Stimulated activated CD8-positive, alpha-beta memory T cell treated with anti-CD3 and anti-CD28 coated beads, Interleukin-15, amount 100 ng/mL, for 1 hour (primary cell): ENCODE measurements around the gene MAB21L3.
A peak's percentile ranks its signal among the peaks of the same experiment; 100 is the strongest.
"Not testable (repeated sequence)": the region's sequence is repeated elsewhere in the genome, so short reads cannot be mapped to it uniquely, and the experiment has no call there.

ENCODE experiments used
- DNase-seq: peaks from one replicate; pipeline ENCODE4 v3.0.0-alpha.2; 2020; ENCODE audit warnings: low read depth

Gene MAB21L3

DNA sequence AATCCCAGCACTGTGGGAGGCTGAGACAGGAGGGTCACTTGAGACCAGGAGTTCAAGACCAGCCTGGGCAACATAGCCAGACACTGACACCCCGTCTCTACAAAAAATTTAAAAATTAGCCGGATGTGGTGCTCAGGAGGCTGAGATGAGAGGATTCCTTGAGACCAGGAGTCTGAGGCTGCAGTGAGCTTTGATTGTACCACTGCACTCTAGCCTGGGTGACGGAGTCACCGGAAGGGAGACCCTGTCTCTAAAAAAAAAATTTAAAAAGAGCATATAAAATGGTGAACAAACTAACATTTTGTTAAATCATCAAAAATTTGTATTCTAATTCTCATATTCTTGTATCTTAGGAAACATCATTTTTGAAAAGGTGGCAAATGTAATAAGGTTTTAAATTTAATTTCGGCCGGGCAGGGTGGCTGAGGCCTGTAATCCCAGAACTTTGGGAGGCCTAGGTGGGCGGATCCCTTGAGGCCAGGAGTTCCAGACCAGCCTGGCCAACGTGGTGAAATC is 27.1 kb downstream of the MAB21L3 start:
- no peak for DNase-seq

DNA sequence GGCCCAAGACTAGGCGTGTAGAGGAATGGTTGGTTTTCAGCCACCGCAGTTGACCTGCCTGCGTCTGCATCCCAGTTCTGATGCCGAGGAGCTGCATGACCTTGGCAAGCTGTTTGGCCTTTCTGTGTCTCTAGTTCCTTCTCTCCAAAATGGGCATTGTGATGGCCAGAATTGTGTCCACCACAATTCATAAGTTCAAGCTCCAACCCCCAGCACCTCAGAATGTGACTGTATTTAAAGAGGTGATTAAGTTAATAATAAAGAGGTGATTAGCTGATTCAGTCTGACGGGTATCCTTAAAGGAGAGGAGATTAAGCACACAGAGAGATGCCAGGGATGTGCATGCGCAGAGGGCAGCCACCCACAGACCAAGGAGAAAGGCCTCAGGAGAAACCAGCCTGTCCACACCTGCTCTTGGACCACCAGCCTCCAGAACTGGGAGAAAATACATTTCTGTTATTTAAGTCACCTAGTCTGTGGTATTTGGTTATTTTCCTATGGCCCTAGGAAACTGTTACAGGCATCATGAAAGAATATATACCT is 28.5 kb downstream of the MAB21L3 start:
- DNase-seq = no peak

DNA sequence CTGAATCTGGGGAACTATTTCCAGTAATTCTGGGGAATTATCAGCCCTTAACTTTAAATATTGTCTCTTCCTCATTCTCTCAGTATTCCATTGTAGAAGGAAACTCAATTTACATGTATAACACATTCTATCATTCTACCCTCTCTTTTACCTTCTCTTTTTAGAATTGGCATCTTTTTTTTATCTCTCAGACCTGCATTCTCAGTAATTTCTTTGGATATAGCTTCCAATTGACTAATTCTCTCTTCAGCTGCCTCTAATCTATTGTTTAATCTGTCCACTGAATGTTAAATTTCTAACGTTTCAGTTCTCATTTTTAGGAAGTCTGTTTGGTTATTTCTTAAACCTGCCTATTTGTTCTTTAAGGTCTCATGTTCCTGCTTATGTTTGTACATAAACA is 33.0 kb downstream of the MAB21L3 start:
- DNase-seq = no peak

DNA sequence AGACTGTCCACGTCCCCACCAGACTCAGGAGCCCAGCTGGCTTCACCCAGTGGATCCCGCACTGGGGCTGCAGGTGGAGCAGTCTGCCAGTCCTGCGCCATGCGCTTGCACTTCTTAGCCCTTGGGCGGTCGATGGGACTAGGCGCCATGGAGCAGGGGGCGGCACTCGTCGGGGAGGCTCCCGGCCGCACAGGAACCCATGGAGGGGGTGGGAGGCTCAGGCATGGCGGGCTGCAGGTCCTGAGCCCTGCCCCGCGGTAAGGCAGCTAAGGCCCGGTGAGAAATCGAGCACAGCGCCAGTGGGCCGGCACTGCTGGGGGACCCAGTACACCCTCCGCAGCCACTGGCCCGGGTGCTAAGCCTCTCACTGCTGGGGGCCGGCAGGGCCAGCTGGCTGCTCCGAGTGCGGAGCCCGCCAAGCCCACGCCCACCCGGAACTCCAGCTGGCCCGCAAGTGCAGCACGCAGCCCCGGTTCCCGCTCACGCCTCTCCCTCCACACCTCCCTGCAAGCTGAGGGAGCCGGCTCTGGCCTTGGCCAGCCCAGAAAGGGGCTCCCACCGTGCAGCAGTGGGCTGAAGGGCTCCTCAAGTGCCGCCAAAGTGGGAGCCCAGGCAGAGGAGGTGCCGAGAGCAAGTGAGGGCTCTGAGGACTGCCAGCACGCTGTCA is 35.4 kb downstream of the MAB21L3 start:
- not testable (repeated sequence) for DNase-seq

- DNase-seq = no peak
Observed at GRCh38 chr1:116147114-116147510, 35.9 kb downstream of the MAB21L3 start.

GRCh38 chr1:116147972-116148371 is 36.8 kb downstream of the MAB21L3 start:
- DNase-seq = no peak

DNA sequence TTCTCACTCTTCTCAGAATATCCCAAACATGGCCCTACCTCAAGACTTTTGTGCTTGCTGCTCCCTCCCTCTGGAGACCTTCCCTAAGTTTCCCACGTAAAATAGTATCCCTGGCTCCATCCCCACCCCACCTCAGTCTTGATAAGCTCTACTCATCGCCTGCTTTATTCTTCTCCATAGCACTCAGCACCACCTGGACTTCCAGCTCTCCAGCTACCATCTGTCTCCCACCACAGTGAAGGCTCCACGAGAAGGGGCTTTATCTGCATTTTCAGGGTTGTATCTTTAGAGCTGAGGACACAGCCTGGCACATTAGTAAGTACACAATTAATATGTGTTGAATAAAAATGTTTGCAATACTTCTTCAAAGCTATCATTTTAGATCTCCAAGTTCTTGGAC is 37.8 kb downstream of the MAB21L3 start:
- no peak for DNase-seq

DNA sequence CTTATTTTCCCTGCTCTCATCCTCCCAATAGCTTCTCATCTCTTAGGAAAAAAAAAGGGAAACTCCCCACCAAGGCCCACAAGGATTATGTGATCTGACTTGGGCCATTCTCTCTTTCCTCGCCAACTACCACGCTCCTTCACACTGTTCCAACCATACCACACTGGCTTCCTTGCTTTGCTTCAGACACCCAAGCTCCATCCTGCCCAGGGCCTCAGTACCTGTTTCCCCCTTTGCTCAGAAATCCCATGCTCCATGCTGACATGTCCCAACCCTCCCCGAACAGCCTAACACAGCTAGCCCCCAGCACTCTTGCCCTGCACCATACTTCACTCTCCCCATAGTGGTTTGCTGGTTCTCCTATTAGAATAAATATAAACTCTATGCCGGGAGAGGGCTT is 39.2 kb downstream of the MAB21L3 start:
- DNase-seq = no peak

GRCh38 chr1:116151739-116152576 is 40.8 kb downstream of the MAB21L3 start:
- DNase-seq = peak; percentile 46

DNA sequence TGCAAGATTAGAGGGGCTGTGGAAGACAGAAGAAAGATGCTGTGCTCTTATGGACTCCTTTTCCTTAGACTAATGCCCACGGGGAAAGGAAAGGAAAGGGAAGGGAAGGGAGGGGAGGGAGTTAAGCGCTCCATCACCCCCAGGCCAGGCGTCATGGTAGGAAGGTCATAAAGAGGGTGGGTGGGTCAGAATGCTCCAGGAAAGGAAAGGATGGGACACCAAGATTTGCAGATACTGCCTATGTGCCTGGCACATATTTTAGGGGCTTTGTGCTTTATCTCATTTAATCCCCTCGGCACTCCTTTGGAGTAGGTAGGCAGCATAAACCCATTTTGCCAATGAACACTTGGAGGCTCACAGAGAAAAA is 41.4 kb downstream of the MAB21L3 start:
- no peak for DNase-seq

- no peak for DNase-seq
Observed at GRCh38 chr1:116152950-116153691, 41.9 kb downstream of the MAB21L3 start.

DNA sequence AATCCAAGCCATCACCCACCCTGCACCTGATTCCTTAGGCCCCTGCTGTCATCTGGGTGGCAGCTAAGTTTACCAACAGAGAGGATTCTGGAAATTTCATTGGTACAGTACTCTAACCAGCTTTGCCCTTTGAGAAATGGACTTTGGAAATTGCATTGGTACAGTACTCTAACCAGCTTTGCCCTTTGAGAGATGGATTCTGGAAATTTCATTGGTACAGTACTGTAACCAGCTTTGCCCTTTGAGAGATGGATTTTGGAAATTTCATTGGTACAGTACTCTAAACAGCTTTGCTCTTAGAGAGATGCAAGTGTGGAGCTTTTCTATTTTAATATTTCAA is 42.5 kb downstream of the MAB21L3 start:
- no peak for DNase-seq

- no peak for DNase-seq
Observed at GRCh38 chr1:116154536-116154935, 43.3 kb downstream of the MAB21L3 start.

DNA sequence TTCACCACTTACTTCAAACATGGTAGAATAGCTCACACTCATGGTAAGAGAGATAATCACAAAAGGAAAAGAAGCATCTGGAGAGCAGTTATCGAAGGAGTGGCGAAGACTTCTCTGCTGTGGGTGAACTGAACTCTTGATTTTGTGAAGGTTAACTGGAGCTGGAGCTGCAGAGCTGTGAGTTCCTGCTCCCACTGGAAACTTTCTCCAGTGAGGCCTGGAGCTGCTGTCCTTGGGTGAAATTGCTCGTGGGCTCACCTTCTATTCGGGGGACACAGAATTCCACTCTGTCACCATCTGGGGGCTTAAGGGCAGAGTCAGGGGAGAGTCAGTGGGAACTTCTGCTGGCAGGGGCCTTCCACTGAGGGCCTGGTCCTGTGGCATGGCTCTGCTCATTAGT is 45.9 kb downstream of the MAB21L3 start:
- DNase-seq = no peak

- DNase-seq = no peak
Observed at GRCh38 chr1:116159177-116159576, 48.0 kb downstream of the MAB21L3 start.

DNA sequence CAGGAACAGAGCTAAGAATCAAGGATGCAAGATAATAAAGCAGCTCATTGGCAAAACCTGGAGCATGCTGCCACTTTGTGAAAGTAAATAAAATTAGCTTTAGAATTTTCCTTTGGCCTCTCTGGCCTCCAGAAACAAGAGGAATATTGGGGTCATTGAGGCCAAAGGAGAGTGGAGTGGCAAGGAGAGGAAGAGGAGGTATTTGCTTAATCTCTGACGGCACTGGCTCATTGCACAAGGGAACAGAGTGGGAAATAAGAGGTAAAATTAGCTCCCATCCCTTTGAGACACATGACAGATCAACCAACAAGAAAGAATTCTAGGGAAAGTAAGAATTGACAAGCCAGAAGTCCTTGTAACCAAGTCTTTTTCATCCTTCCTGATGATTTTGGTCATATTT is 48.4 kb downstream of the MAB21L3 start:
- no peak for DNase-seq

GRCh38 chr1:116161390-116161789 is 50.2 kb downstream of the MAB21L3 start:
- DNase-seq = no peak

DNA sequence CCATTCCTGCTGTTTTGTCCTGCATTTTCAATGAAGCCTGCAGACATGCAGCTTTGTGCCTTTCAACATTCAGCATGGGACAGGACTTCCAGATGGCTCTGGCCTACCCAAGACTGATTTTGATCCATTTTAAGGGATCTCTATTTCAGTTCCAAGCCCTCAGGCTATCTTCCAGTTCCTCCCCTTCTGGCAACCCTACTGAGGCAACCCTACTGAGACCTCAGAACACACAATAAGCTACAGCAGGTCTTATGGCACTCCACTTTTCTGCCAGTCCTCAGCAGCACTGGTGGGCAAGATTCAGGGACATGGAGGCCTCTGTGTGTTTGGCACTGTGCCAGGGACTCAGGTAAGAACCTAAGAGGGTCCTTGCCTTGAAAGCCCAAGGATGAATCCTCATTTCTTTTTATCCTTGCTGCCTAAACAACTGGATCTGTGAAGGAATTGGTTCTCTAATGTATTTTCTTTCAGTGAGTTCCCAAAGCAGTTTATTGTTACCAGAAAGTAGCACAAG is 50.7 kb downstream of the MAB21L3 start:
- no peak for DNase-seq

DNA sequence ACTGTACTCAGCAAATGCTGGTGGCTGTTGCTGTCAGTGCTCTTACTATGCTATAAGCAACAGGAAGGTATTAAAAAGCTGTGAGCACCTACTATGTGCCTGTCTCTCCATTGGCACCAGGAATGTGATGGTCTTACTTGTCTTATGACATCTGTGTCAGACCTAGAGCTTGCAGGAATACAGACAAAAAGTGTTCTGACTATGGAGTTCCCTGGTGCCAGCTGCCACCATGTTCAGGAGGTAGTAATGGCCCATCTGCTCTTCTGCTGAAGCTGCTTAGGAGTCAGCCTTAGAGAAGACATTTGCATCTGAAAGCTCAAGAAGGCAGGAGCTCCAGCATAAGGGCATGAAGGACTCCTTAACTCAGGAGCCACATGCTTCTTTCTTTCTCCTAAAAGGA is 52.3 kb downstream of the MAB21L3 start:
- no peak for DNase-seq

- no peak for DNase-seq
Observed at GRCh38 chr1:116164150-116164549, 53.0 kb downstream of the MAB21L3 start.

DNA sequence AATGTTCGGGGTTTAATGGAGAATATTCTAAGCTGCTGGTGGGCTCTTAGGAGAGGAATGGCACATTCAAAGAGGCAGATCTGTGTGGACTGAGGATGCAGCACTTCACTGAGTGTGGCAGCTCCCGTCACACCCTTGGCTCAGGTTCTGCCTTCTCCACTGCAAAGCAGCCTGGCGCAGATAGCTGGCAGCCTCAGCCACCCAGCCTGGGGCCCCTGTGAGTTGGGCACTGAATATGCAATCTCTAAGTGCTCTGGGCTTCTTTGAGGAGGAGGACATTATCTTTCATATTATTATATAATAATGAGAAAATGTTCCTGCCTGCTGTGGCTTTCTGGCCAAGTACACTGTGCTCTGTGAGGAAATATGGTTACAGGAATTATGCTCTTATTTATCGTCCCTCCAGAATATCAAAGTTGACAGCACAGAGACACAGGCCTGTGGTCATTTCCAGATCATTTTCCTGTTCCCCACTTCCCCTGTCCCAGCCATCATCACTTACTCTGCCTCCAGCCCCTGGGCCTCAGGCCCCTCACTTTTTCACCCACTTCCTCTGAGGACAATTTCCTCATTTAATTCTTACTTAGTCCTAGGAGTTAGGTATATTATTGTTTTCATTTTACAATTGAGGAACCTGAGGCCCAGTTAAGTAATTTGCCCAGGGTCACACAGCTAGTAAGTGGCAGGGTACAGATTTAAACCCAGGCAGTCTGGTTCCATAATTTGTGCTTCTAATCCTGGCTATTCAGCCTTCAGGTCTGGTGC is 53.6 kb downstream of the MAB21L3 start:
- no peak for DNase-seq

- DNase-seq = no peak
Observed at GRCh38 chr1:116165572-116165971, 54.4 kb downstream of the MAB21L3 start.
